ENCODE results near the gene XNDC1N. TPM values are rescaled to one million over a fixed set of nuclear protein-coding genes. Genes with fewer than 3 reads are reported as not detected.
"Not testable (repeated sequence)": the region's sequence is repeated elsewhere in the genome, so short reads cannot be mapped to it uniquely, and the experiment has no call there.

XNDC1N gene
- polyA plus RNA-seq, 3 donors = 1.5 to 2.2 (median 1.7) TPM

GRCh38 chr11:71935338-71935925, 7.0 kb upstream of the XNDC1N start:
- WGBS, 3 donors = 85 to 91% (median 87%) methylated on average over 4 of the region's 4 CpGs
- no peak overlapping the region for H3K27ac ChIP-seq (ENCODE audit: low read depth, low read length)

GRCh38 chr11:71934213-71934612, 5.8 kb upstream of the XNDC1N start:
- H3K27ac ChIP-seq (ENCODE audit: low read depth, low read length) = no peak overlapping the region
- 39 to 55% (median 41%) methylated on average over 2 of the region's 2 CpGs for WGBS, 3 donors

- H3K27ac ChIP-seq (ENCODE audit: low read depth, low read length) = no peak overlapping the region
- 86 to 90% (median 89%) methylated on average over 4 of the region's 4 CpGs for WGBS, 3 donors
Measured at GRCh38 chr11:71933141-71933933, 4.9 kb upstream of the XNDC1N start.

GRCh38 chr11:71931245-71931602, 2.8 kb upstream of the XNDC1N start:
- H3K27ac ChIP-seq (ENCODE audit: low read depth, low read length) = no peak overlapping the region

GRCh38 chr11:71930556-71931244, 2.3 kb upstream of the XNDC1N start:
- no peak overlapping the region for H3K27ac ChIP-seq (ENCODE audit: low read depth, low read length)
- WGBS, 3 donors = 70 to 74% (median 73%) methylated on average over 11 of the region's 11 CpGs

More at GRCh38 chr11:71931245-71931602, 2.8 kb upstream of the XNDC1N start:
- 65 to 75% (median 67%) methylated on average over 2 of the region's 2 CpGs for WGBS, 3 donors

GRCh38 chr11:71929491-71929890, 1.1 kb upstream of the XNDC1N start:
- no peak overlapping the region for H3K27ac ChIP-seq (ENCODE audit: low read depth, low read length)
- WGBS, 3 donors = 5 to 10% (median 6%) methylated on average over 6 of the region's 6 CpGs

- H3K27ac ChIP-seq (ENCODE audit: low read depth, low read length) = peak within 1 kb of the TSS; percentile 19
- WGBS, 3 donors = 0 to 1% (median 0%) methylated on average over 32 of the region's 32 CpGs
Measured at GRCh38 chr11:71928737-71929443, 496 bp upstream of the XNDC1N start, which contains the start of gene RNF121. TSS of gene RNF121 (plus strand) at chr11:71929046. CDS start at chr11:71929062, 16 bp downstream.

- WGBS, 3 donors = 92 to 94% (median 93%) methylated on average over 9 of the region's 9 CpGs
Measured at GRCh38 chr11:71917646-71918140, 10.7 kb downstream of the XNDC1N start.

GRCh38 chr11:71914617-71915189, 13.7 kb downstream of the XNDC1N start:
- WGBS, 3 donors = 92 to 97% (median 95%) methylated on average over 7 of the region's 7 CpGs

More at GRCh38 chr11:71917646-71918140, 10.7 kb downstream of the XNDC1N start:
- H3K27ac ChIP-seq (ENCODE audit: low read depth, low read length) = no peak overlapping the region

GRCh38 chr11:71913756-71914526, 14.5 kb downstream of the XNDC1N start:
- no peak overlapping the region for H3K27ac ChIP-seq (ENCODE audit: low read depth, low read length)
- 90 to 93% (median 92%) methylated on average over 5 of the region's 5 CpGs for WGBS, 3 donors

More at GRCh38 chr11:71914617-71915189, 13.7 kb downstream of the XNDC1N start:
- H3K27ac ChIP-seq (ENCODE audit: low read depth, low read length) = no peak overlapping the region

- 75 to 94% (median 94%) methylated on average over 10 of the region's 10 CpGs for WGBS, 3 donors
- H3K27ac ChIP-seq (ENCODE audit: low read depth, low read length) = not testable (repeated sequence)
Measured at GRCh38 chr11:71911986-71912340, 16.4 kb downstream of the XNDC1N start.

GRCh38 chr11:71911321-71911985, 16.9 kb downstream of the XNDC1N start:
- 84 to 85% (median 85%) methylated on average over 10 of the region's 10 CpGs for WGBS, 3 donors
- not testable (repeated sequence) for H3K27ac ChIP-seq (ENCODE audit: low read depth, low read length)

- 75 to 93% (median 92%) methylated on average over 5 of the region's 5 CpGs for WGBS, 3 donors
- H3K27ac ChIP-seq (ENCODE audit: low read depth, low read length) = not testable (repeated sequence)
Measured at GRCh38 chr11:71910775-71911174, 17.6 kb downstream of the XNDC1N start.

- 84 to 90% (median 85%) methylated on average over 9 of the region's 9 CpGs for WGBS, 3 donors
- no peak overlapping the region for H3K27ac ChIP-seq (ENCODE audit: low read depth, low read length)
Measured at GRCh38 chr11:71908218-71908617, 20.2 kb downstream of the XNDC1N start.

GRCh38 chr11:71901137-71901536, 27.3 kb downstream of the XNDC1N start:
- 72 to 85% (median 77%) methylated on average over 14 of the region's 14 CpGs for WGBS, 3 donors
- H3K27ac ChIP-seq (ENCODE audit: low read depth, low read length) = not testable (repeated sequence)

- WGBS, 3 donors = 86 to 95% (median 89%) methylated on average over 12 of the region's 12 CpGs
- no peak overlapping the region for H3K27ac ChIP-seq (ENCODE audit: low read depth, low read length)
Measured at GRCh38 chr11:71895961-71896360, 32.4 kb downstream of the XNDC1N start.
